ENCODE measurements around the gene TNFSF15. TPM values are rescaled to one million over a fixed set of nuclear protein-coding genes. Genes with fewer than 3 reads are reported as not detected.

The TNFSF15 gene
- total RNA-seq, 1 donor from 2014 or later: 0.11 TPM

DNA sequence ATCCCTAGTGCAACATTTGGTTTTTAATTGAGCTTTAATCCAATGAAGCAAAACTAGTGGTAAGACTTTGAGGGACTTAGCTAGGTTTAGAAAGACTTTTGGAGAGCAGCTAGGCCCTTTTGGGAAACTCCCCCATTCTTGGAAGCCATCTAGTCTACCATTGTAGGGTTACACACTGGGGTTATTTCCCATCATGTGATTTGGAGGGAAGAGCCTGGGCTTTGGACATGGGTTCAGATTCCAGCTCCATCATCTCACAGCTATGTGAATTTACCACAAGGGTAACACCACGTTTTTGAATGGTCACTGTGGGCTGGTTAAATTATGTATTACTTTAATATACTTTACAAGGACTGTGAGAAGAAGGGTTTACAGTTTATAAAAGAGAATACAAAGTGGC is 18.3 kb upstream of the TNFSF15 start:
- TF ChIP-seq CTCF (IDR thresholded peaks at IDR 0.05; ENCODE audit: borderline replicate concordance): no peak
- Histone ChIP-seq H3K9me3 (replicated peaks) (no peaks in the 10 kb centered on the region), H3K27ac (replicated peaks) (no peak overlapping the region), H3K27me3 (ENCODE audit: low read depth) (peaks cover 5% of the 10 kb centered on the region), H3K4me3 (no peak overlapping the region), H3K36me3 (no peaks in the 10 kb centered on the region), H3K4me1 (no peaks in the 10 kb centered on the region)
- intact Hi-C loops (cut with micrococcal nuclease): no loop called here
- DNase-seq: no peak

- intact Hi-C loops (cut with micrococcal nuclease): no loop called here
Measured at GRCh38 chr9:114823441-114823840, 17.6 kb upstream of the TNFSF15 start.

DNA sequence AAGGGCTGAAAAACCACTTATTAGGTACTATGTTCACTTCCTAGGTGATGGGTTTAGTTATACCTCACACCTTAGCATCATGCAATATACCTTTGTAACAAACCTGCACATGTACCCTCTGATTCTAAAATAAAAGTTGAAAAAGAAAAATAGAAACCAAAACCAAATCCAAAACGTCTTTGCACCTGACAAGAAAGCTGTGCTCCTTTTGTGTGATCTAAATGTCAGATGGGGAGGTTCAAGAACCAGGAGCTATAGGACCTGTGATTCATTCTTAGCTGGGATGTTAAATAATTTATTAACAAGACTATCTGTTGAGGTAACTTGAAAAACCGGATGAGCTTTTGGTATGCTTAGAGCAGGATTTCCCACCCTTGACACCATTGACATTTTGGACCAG is 16.9 kb upstream of the TNFSF15 start:
- H3K4me3 ChIP-seq: no peak overlapping the region
- H3K36me3 ChIP-seq: no peaks in the 10 kb centered on the region
- TF ChIP-seq CTCF (IDR thresholded peaks at IDR 0.05; ENCODE audit: borderline replicate concordance): no peak
- no peak for DNase-seq
- no peaks in the 10 kb centered on the region for H3K9me3 ChIP-seq (replicated peaks)
- peaks cover 8% of the 10 kb centered on the region for H3K27me3 ChIP-seq (ENCODE audit: low read depth)
- H3K27ac ChIP-seq (replicated peaks): no peak overlapping the region
- intact Hi-C loops (cut with micrococcal nuclease): no loop called here
- H3K4me1 ChIP-seq: no peaks in the 10 kb centered on the region

More at GRCh38 chr9:114823441-114823840, 17.6 kb upstream of the TNFSF15 start:
- no peak overlapping the region for H3K4me3 ChIP-seq
- no peak for DNase-seq
- TF ChIP-seq CTCF (IDR thresholded peaks at IDR 0.05; ENCODE audit: borderline replicate concordance): no peak
- H3K36me3 ChIP-seq: no peaks in the 10 kb centered on the region
- no peaks in the 10 kb centered on the region for H3K9me3 ChIP-seq (replicated peaks)
- H3K27ac ChIP-seq (replicated peaks): no peak overlapping the region
- H3K27me3 ChIP-seq (ENCODE audit: low read depth): peaks cover 5% of the 10 kb centered on the region
- H3K4me1 ChIP-seq: no peaks in the 10 kb centered on the region

DNA sequence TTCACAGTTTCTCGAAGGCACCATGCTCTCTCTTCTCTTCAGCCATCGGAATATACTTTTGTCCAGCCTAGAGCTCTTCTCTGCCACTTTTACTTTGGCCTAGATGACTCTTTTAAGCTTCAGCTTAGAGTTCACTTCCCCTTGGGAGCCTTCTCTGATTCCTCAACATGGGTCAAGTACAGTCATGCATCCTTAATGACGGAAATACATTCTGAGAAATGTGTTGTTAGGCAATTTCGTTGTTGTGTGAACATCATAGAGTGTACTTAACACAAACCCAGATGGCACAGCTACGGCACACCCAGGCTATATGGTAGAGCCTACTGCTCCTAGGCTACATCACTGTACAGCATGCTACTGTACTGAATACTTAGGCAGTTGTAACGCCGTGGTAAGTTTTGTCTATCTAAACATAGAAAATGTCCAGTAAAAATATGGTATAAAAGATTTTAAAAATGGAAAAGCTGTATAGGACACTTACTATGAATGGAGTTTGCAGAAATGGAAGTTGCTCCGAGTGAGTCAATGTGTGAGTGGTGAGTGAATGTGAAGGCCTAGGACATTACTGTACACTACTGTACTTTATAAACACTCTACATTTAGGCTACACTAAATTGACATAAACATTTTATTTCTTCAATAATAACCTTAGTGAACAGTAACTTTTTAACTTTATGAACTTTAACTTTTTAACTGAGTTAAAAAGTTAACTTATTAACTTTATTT is 15.1 kb upstream of the TNFSF15 start:
- no peaks in the 10 kb centered on the region for H3K36me3 ChIP-seq
- intact Hi-C loops (cut with micrococcal nuclease): no loop called here

GRCh38 chr9:114818178-114818577 is 12.3 kb upstream of the TNFSF15 start:
- no peak for DNase-seq
- no peaks in the 10 kb centered on the region for H3K36me3 ChIP-seq
- no peaks in the 10 kb centered on the region for H3K4me1 ChIP-seq
- no peak overlapping the region for H3K27ac ChIP-seq (replicated peaks)
- no peak overlapping the region for H3K4me3 ChIP-seq
- intact Hi-C loops (cut with micrococcal nuclease): no loop called here
- H3K9me3 ChIP-seq (replicated peaks): no peaks in the 10 kb centered on the region
- no peak for TF ChIP-seq CTCF (IDR thresholded peaks at IDR 0.05; ENCODE audit: borderline replicate concordance)
- peaks cover 19% of the 10 kb centered on the region for H3K27me3 ChIP-seq (ENCODE audit: low read depth)

More for the DNA sequence above, 15.1 kb upstream of the TNFSF15 start:
- no peak for TF ChIP-seq CTCF (IDR thresholded peaks at IDR 0.05; ENCODE audit: borderline replicate concordance)
- no peak for DNase-seq
- no peak overlapping the region for H3K27ac ChIP-seq (replicated peaks)
- H3K27me3 ChIP-seq (ENCODE audit: low read depth): peaks cover 8% of the 10 kb centered on the region
- H3K9me3 ChIP-seq (replicated peaks): no peaks in the 10 kb centered on the region
- no peaks in the 10 kb centered on the region for H3K4me1 ChIP-seq
- no peak overlapping the region for H3K4me3 ChIP-seq

Measured in left ventricle myocardium inferior (tissue), 1 donor.